ENCODE results near the gene TP53RK. TPM values are rescaled to one million over a fixed set of nuclear protein-coding genes. Genes with fewer than 3 reads are reported as not detected.

TP53RK gene
- total RNA-seq, 1 experiment from 2014 or later, result 56.6 TPM

- no peak for DNase-seq (ENCODE audit: low read depth, low spot score)
- in situ Hi-C loops (cut with HindIII; ENCODE audit: low pct_unique_long_range_greater_than_20kb, low sequenced_read_pairs), result no loop called here
Measured at GRCh38 chr20:46673394-46674252, 15.6 kb downstream of the TP53RK start.

GRCh38 chr20:46672543-46673148 is 16.6 kb downstream of the TP53RK start:
- no peak for DNase-seq (ENCODE audit: low read depth, low spot score)
- in situ Hi-C loops (cut with HindIII; ENCODE audit: low pct_unique_long_range_greater_than_20kb, low sequenced_read_pairs), result no loop called here

- no peak for DNase-seq (ENCODE audit: low read depth, low spot score)
- in situ Hi-C loops (cut with HindIII; ENCODE audit: low pct_unique_long_range_greater_than_20kb, low sequenced_read_pairs), result no loop called here
Measured at GRCh38 chr20:46671866-46672542, 17.2 kb downstream of the TP53RK start.

- in situ Hi-C loops (cut with HindIII; ENCODE audit: low pct_unique_long_range_greater_than_20kb, low sequenced_read_pairs), result no loop called here
- DNase-seq (ENCODE audit: low read depth, low spot score), result no peak
Measured at GRCh38 chr20:46670585-46671584, 18.4 kb downstream of the TP53RK start.

GRCh38 chr20:46670228-46670584 is 19.0 kb downstream of the TP53RK start:
- in situ Hi-C loops (cut with HindIII; ENCODE audit: low pct_unique_long_range_greater_than_20kb, low sequenced_read_pairs), result no loop called here
- no peak for DNase-seq (ENCODE audit: low read depth, low spot score)

- in situ Hi-C loops (cut with HindIII; ENCODE audit: low pct_unique_long_range_greater_than_20kb, low sequenced_read_pairs), result no loop called here
- no peak for DNase-seq (ENCODE audit: low read depth, low spot score)
Measured at GRCh38 chr20:46666818-46667515, 22.3 kb downstream of the TP53RK start.

GRCh38 chr20:46666306-46666705 is 22.9 kb downstream of the TP53RK start:
- DNase-seq (ENCODE audit: low read depth, low spot score), result no peak
- in situ Hi-C loops (cut with HindIII; ENCODE audit: low pct_unique_long_range_greater_than_20kb, low sequenced_read_pairs), result no loop called here

- DNase-seq (ENCODE audit: low read depth, low spot score), result no peak
- in situ Hi-C loops (cut with HindIII; ENCODE audit: low pct_unique_long_range_greater_than_20kb, low sequenced_read_pairs), result no loop called here
Measured at GRCh38 chr20:46665602-46666001, 23.6 kb downstream of the TP53RK start.

GRCh38 chr20:46663531-46663930 is 25.7 kb downstream of the TP53RK start:
- in situ Hi-C loops (cut with HindIII; ENCODE audit: low pct_unique_long_range_greater_than_20kb, low sequenced_read_pairs), result no loop called here
- no peak for DNase-seq (ENCODE audit: low read depth, low spot score)

- DNase-seq (ENCODE audit: low read depth, low spot score), result no peak
- in situ Hi-C loops (cut with HindIII; ENCODE audit: low pct_unique_long_range_greater_than_20kb, low sequenced_read_pairs), result no loop called here
Measured at GRCh38 chr20:46661659-46662058, 27.6 kb downstream of the TP53RK start.

- in situ Hi-C loops (cut with HindIII; ENCODE audit: low pct_unique_long_range_greater_than_20kb, low sequenced_read_pairs), result no loop called here
- DNase-seq (ENCODE audit: low read depth, low spot score), result no peak
Measured at GRCh38 chr20:46660487-46660886, 28.8 kb downstream of the TP53RK start.

- in situ Hi-C loops (cut with HindIII; ENCODE audit: low pct_unique_long_range_greater_than_20kb, low sequenced_read_pairs), result no loop called here
- no peak for DNase-seq (ENCODE audit: low read depth, low spot score)
Measured at GRCh38 chr20:46657618-46658017, 31.6 kb downstream of the TP53RK start.

GRCh38 chr20:46657137-46657536 is 32.1 kb downstream of the TP53RK start:
- in situ Hi-C loops (cut with HindIII; ENCODE audit: low pct_unique_long_range_greater_than_20kb, low sequenced_read_pairs), result no loop called here
- DNase-seq (ENCODE audit: low read depth, low spot score), result no peak

- in situ Hi-C loops (cut with HindIII; ENCODE audit: low pct_unique_long_range_greater_than_20kb, low sequenced_read_pairs), result no loop called here
- no peak for DNase-seq (ENCODE audit: low read depth, low spot score)
Measured at GRCh38 chr20:46652699-46653098, 36.5 kb downstream of the TP53RK start.

- in situ Hi-C loops (cut with HindIII; ENCODE audit: low pct_unique_long_range_greater_than_20kb, low sequenced_read_pairs), result no loop called here
Measured at GRCh38 chr20:46651091-46651962, 37.9 kb downstream of the TP53RK start, which contains the start of gene SLC13A3. Gene SLC13A3 (minus strand): TSS chr20:46651459. CDS start chr20:46651421, 38 bp downstream.

GRCh38 chr20:46650575-46651090 is 38.6 kb downstream of the TP53RK start:
- in situ Hi-C loops (cut with HindIII; ENCODE audit: low pct_unique_long_range_greater_than_20kb, low sequenced_read_pairs), result no loop called here
- DNase-seq (ENCODE audit: low read depth, low spot score), result no peak

More at GRCh38 chr20:46651091-46651962, 37.9 kb downstream of the TP53RK start, which contains the start of gene SLC13A3:
- DNase-seq (ENCODE audit: low read depth, low spot score), result no peak

All from SK-MEL-5 (cell line).